NCI-H82 (cell line): Measurements from ENCODE around the gene HOXD11.
A peak's percentile ranks its signal among the peaks of the same experiment; 100 is the strongest.

ENCODE experiments used
- DNase-seq: peaks from one replicate; lab custom pipeline; 2025; lab: John Stamatoyannopoulos, UW

Gene HOXD11

DNA sequence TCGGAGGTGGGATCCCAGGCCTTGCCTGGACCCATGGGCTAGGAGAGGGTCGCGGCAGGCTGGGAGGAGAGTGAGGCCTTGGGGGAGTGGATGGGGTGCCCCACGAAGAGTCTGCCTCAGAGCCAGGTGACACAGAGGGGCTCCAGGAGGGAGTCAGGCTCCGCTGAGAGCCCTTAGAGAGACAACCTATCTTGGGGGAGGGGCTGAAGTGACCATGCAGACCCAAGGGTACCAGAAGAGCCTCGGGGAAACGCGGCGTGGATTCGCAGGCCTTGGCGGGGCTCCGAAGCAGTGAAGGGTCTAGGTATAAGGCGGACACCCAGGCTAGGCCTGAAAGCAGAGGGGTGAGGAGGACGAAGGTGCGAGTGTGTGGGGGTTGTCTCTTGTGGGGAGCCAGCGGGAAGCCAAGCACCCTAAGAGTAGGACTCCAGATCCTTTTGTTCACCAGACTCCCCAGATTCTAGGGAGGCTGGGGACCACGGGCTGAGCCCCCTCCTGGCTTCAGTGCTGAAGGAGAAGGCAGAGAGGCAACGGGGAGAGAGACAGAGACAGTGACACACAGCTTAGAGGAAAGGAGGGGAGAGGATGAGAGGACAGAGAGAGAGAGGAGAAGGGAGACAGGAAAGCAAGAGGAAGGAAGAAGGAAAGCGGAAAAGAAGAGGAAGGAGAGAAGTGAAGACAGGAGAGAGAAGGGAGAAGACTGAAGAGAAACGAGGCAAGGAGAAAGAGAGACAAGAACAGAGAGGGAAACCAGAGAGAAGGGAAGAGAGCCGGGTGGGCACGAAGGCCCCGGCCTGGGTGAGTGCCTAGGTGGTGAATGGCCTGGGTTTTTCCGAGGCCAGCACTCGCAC, 1.1 kb upstream of the HOXD11 start:
- DNase-seq: no peak

- DNase-seq: no peak
Measured at GRCh38 chr2:176107731-176108181, 676 bp downstream of the HOXD11 start.

DNA sequence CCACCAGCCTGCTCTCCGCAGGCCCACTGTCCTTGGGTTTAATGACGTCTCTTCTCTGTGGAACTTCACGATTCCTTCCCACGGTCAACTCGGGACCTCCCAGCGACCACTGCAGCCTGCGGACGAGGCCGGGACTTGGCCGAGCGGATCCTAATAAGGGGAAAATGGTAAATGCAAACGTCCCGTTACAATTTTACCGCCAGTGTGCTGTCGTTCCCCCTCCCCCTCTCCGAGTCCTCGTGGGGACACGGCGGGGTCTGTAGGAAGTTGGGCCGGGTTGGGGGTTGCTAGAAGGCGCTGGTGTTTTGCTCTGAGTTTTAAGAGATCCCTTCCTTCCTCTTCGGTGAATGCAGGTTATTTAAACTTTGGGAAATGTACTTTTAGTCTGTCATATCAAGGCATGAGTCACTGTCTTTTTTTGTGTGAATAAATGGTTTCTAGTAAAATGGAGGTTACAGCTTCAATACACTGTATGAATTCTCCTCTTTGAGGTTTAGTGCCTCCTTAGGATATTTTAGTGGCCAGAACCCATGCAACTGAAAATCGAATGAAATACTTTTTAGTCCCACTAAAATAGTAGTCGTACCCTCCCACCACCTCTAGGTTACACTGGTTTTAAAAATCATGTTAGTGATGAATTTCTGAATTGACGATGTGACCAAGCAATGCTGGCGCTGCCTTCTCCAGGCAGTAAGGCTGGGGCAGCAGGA, 2.3 kb downstream of the HOXD11 start:
- DNase-seq: no peak

DNA sequence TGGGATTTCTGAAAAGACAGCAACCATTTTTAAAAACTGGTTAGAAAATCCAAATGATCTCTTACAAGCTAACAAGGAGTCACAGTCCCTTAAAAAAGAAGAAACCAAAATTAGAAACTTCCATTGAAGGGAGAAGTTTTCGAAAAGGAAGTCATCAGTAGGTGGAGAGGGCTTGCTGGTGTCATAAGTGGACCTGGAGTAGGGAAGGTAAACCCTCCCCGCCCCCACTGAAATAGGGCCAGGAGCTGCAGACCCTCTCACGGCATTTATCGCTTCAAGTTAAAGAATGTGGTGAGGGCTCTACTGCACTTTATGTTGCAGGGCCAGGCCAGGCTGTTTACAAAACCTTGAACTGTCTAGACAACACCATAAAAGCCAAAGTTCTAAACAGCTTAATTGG, 2.9 kb downstream of the HOXD11 start:
- DNase-seq: no peak

DNA sequence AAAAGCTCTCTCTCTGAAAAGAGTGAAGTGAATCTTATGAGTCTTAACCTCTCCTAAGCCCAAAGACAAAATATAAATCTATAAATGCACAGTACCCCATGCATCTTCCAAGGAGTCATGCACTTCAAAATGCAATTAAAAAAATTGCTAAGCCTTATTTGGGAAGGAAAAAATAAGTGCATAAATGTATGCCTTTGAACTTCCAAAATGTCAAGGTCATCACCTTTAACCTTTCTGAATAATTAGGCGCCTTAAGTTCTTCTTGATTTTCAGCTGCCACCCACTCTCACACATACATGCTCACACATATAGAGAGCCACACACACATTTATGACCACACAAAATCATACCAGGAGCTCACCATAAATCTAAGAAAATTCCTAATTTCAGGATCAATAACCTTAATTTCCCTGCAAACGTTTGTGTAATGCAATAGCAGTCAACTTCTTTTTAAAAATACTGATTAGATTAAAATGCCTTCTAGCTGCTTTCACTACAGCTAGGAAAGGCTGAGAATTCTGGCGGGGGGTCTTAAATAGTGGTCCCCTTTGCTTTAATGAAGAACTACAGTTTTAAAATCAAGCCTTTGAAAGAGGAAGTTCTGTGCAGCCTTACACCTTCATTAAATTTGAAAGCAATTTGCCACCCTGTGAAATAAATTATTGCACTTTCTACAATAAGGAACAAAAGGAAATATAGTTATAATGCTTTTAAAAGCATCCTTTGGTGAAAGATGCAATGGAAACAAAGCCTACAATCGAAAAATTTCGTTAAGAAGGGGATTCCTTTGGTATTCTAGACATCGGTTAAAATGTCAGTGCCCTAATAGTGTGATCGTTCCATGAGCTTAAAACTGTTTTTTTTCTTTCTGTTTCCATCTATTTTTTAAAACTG, 3.6 kb downstream of the HOXD11 start:
- DNase-seq: no peak

- peak; percentile 88 for DNase-seq
Measured at GRCh38 chr2:176111309-176111663, 4.2 kb downstream of the HOXD11 start.

DNA sequence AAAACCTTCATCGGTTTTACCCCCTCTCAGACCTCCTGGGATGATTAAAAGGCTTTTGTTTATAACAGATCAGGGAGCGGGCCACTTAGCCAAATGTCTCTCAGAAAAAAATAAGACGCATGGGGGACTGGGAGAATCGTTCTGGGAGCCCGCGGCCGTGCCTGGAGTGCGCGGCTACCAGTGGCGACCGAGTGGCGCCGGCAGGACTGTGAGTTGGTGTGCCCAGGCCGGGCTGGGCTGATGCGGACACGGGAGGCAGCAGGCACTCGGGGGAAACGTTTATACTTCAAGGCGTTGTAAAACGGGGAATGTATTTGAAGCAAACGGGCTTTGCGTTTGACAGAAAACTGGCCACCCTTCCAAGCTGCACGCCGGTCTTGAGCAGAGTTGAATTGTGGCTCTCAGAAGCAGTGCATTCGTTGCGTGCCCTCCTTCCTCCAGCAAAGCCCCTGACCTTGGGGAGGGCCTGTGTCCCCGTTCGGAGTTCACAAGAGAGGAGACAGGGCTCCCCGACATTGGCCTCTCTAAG, 4.8 kb downstream of the HOXD11 start:
- no peak for DNase-seq

DNA sequence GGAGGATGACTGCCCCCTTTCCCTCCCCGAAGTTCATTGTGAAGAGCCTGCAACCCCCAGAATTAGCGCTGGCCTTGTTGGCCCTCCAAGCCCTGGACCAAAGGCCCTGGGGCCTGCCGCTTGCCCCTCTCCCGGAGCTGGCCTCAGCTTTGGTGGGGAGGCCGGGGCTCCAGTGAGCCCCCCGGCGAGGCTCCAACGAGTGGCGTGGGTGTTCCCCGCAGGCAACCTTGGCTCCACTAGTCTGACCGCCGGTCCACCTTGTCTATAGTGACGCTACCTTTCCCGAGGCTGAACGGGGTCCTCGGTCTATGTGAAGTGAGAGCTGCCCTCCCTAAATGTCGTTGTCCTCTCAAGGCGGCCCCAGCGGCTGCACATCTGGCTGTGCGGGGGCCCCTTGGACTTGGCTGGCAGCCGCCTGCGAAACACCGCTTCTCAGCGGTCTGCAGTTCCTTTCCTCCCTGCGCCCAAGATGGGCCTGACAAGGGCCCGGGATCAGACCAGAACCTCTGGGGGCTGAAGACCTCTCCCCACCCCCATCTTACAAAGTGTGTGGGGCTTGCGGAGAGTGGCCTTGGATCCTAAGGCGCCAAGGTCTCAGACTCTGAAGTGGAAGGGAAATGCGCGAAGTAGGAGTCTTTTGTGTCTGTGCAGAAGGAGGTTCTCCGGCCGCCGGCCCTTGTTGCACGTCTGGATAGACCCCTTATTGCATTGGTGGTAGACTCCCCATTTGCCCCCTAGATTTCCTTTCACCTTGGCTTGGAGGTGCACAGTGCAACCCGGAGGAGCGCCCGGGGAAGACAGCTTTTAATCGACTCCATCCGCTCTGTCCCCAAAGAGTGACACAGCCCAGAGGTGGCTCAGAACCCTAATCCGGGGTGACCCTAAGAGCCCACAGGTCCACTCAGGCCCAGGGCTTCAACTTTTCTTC, 5.6 kb downstream of the HOXD11 start:
- no peak for DNase-seq

DNA sequence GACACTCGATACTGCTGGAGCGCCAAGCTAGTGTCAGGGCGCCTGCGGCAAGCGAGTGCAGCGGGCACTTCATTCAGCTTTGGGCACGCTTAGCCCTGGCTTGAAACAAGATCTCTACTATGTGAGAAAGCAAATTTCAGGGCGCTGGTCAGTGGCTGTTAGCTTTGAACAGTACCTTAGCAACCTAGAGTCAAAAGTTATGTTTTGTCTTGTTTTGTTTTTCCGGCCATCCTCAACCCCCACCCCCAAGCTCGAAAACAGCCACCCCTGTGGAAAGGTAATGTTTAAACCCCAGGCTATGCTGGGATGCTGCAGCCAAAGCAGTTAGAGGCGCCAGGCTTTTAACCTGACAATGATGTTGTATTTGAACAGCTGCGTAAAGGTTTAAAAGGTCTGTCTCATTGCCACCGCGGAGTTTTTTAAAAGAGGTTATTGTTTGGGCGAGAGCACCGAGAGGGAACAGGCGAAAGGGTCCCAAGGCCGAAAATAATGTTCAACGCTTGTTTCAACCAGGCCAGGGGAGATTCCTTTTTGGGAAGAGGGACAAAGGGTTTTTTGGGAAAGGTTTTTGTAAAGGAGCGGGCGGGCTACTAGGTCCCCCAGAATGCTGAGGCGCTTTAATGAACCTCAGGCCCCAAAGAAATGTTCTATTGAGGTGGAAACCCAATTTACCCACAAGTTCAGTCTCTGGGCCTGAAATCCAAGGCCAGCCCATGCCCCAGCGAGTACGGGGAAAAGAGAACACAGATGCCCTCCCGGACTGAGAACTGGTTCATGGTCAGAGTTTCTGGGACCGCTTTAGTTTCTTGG, 7.2 kb downstream of the HOXD11 start:
- no peak for DNase-seq

DNA sequence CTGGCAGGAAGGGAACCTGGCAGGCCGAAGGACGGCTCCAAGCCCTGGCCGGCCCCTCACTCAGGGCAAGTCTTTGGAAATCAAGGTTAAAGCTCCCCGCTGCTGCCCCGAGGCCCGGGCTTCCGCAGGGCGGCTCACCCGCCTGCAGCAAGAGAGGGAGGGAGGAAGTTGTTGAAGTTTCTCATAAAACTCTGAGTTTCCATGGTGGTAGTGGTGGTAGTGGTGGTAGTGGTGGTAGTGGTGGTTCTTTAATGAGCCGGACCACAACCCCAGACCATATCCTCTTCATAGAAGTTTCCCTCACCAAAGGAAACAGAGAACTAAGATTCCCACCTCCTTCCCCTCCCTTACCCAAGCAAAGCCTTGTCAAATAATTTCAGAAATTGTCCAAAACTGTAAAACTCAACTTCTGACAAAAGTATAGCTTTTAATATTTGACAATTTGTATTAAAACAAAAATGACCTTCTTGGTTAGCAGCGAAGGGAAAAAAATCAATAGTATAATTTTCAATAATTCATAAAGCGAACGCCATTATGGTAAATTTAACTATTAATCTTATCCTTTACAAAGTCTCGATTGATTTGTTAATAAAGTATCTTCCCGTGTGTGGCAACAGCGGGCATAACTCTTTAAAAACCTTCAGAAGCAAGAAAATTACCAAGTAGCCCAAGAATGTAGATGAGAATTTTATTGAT, 8.0 kb downstream of the HOXD11 start:
- DNase-seq: no peak

GRCh38 chr2:176115883-176116813, 9.1 kb downstream of the HOXD11 start, which contains the start of gene HOXD10:
Gene HOXD10, plus strand, starts transcription at chr2:176116778. Its CDS starts 56 bp downstream, at chr2:176116834.
- no peak for DNase-seq

- DNase-seq: no peak
Measured at GRCh38 chr2:176117162-176117822, 10.2 kb downstream of the HOXD11 start.

DNA sequence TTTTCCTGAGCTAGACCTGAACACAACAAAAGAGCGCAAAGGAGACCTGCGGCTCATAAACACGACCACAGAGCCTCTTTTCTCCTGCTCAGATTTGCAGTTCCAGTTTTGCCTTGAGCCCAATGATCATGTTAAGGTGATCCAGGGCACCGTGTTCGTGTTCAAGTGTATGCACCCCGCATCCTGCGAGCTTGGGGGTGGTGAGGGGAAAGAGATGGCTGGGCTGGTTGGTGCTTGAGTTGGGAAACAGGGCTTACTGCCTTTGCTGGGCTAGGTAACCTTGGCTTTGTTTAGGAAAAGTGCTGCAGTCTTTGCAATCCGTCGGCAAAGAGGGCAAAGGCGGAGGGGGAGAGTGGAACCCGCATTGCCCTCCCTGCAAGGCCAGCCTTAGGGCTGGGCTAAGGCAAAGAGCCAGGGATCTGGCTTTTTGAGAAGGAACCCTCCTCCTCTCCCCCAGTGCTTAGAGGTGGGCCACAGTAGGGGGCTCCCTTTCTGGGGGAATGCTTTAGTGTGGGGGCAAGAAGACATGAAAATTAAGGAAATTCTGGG, 10.8 kb downstream of the HOXD11 start:
- DNase-seq: no peak

DNA sequence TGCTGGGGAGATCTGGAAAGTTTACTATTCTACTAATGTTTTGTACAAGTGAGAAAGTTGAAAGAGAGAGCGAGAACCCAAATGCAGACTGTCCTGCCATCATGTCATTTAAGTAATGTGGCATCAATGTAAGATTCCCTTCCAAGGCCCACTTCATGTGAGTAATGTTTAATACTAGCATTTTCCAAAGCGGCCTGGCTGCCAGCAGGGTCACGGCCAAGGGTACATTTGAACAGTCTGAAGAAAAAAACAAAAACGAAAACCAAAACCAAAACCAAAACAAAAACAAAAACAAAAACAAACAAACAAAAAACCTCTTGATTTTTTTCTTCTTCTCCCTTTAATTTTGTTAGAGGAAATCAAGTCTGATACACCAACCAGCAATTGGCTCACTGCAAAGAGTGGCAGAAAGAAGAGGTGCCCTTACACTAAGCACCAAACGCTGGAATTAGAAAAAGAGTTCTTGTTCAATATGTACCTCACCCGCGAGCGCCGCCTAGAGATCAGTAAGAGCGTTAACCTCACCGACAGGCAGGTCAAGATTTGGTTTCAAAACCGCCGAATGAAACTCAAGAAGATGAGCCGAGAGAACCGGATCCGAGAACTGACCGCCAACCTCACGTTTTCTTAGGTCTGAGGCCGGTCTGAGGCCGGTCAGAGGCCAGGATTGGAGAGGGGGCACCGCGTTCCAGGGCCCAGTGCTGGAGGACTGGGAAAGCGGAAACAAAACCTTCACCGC, 11.7 kb downstream of the HOXD11 start:
- DNase-seq: peak; percentile 83

DNA sequence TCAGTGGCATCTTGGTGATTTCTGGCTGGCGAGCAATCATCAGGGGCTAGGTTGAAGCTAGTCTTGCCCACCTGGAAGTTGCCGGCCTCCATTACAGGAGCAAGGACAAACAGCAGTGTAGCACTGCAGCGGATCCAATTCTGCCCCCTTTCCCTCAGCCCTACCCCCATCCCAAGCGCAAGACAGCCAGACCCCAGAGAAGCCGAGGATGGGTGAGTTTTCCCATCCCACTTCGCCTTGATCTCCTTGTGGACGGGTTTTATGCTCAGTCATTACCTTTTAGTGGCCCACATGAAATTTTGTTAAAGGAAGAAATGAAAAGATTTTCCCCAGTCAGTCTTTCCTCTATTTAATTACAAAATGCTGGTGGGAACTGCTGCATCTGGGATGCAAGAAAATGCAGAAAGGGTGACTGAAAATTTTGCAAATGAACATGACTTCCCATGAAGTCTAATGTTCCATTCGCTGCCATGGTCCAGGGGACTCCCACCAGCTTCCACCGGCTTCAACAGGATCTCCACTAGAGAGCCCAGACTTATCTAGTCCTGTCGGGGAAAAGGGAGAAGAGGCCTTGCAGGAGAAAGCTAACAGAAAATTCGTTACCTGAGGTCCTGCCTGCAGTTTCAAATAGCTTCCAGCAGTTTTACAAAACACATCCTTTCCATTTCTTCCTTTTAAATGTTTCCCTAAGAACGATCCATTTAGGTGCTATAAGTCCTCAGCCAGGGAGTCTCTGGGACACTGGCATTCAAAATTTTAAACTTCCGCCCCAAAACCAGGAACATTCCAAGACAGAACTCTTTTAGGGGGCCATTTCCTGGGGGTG, 13.5 kb downstream of the HOXD11 start:
- DNase-seq: no peak
